ENCODE results near the gene CCDC39.
A peak's percentile ranks its signal among the peaks of the same experiment; 100 is the strongest.
"Not testable (repeated sequence)": the region's sequence is repeated elsewhere in the genome, so short reads cannot be mapped to it uniquely, and the experiment has no call there.

CCDC39 gene

DNA sequence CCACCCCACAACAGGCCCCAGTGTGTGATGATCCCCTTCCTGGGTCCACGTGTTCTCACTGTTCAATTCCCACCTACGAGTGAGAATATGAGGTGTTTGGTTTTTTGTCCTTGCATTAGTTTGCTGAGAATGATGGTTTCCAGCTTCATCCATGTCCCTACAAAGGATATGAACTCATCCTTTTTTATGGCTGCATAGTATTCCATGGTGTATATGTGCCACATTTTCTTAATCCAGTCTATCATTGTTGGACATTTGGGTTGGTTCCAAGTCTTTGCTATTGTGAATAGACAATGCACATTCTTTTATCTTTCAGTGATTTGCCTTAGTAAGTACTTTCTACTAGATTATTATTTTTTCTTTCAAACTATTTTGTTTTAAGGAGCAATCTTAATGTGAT, 60.7 kb downstream of the CCDC39 start:
- not testable (repeated sequence) for DNase-seq

DNA sequence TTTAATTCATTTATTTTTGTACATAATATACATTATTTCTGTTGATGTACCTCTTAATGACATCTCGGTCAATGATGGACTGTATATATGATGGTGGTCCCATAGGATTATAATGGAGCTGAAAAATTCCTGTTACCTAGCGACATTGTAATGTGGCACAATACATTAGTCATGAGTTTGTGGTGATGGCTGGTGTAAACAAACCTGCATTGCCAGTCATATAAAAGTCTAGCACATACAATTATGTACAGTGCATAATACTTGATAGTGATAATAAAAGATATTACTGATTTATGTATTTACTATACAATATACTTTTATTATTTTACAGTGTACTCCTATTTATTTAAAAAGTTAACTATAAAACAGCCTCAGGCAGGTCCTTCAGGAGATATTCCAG, 62.2 kb downstream of the CCDC39 start:
- no peak for DNase-seq

DNA sequence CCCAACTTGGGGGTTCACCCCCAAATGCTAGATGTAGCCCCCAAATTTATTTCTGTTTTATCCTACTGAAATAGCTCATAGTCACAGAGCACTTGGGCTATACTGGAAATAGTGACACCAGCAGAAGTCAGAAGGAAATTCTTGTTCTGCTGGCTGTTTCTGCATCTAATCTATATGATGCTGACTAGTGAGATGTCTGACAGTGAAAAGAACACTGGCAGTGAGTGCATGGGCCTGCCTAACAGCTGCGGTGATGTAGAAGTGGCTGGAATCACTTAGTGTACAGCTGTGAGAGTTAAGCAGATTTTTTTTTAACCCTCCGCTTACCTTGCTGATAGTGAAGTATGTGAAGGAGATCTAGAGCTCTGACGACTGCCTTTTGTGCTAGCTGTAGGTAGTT, 63.3 kb downstream of the CCDC39 start:
- DNase-seq = no peak

DNA sequence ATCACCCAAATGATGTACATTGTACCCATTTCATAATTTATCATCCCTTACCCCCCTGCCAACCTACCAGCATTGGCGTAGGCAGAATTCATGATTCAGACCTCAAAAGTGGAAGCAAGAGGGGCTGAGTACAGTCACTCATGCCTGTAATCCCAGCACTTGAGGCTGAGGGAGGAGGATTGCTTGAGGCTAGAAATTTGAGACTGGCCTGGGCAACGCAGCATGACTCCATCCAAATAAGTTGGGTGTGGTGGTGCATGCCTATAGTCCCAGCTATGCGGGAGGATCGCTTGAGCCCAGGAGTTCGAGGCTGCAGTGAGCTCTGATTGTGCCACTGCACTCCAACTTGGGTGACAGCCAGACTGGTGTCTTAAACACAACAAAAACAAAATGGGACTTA, 66.9 kb downstream of the CCDC39 start:
- no peak for DNase-seq

DNA sequence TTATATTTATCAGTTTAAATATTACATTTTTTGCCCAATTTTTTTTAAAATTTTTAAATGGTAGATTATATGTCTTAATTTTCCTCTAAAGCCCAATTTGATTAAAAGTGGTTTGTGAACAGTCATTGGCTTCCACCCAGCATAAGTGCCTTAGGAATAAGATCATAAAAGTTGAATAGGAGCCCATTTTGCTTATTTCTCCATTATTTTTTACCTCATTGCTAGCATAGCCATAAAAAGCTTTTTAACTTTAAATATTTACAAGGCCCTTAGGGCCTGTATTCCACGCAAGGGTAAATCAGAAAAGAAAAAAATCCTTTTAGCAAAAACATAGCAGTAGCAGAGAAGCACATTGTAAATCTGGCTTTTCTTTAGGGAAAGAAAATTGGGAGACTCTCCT, 68.3 kb downstream of the CCDC39 start:
- DNase-seq = no peak

DNA sequence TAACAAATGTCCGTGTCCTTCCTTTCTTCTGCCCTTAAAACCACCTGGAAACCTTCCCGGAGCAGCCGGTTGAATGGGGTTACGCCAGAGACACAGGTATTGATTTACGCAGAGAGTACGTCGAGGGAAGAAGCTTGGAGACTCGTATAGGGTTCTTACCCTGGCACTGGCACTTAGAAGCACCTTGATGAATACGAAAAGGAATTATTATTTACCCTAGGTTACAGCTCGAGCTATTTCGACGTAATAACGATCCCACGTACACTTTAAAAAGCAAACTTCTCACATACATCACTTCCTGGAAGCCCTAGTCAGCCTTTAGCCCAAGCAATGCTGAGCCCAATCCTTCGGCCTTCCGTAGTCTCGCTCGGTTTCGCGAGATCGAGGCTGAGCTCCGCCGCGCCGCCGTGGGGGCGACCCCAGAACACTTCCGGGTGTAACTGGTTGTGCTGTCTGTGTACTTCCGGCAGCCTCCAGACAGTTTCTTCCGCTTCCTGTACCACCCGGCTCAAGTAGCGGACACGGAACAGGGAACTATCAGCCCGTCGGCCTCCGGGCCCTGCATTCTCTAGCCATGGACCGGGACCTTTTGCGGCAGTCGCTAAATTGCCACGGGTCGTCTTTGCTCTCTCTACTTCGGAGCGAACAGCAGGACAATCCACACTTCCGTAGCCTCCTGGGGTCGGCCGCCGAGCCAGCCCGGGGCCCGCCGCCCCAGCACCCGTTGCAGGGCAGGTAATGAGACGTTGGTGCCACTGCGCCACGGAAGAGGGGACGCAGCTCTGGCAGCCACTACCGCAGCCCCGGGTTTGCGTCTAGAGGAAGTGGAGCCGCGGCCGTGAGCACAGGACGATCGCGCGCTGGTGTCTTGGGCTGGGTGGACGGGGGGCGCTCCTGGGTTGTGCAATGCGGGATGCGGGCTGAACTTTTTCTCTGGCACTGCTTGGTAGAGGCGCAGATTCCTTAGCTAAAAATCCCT, 77.3 kb downstream of the CCDC39 start, which contains the start of gene TTC14:
Gene TTC14 (plus strand): TSS at position 476 of the 979 bp plus-strand sequence. CDS start 99 bp downstream, at position 575.
- peak; percentile 96 for DNase-seq

DNA sequence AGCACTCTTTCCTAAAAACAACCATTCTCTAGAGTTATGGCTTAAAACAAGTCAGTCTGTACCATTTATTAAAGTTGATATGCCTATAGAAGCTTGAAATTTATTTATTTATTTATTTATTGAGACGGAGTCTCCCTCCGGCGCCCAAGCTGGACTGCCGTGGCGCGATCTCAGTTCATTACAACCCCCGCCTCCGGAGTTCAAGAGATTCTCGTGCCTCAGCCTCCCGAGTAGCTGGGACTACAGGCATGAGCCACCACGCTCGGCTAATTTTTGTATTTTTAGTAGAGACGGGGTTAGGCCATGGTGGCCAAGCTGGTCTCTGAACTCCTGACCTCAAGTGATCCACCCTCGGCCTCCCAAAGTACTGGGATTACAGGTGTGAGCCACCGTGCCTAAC, 78.8 kb downstream of the CCDC39 start:
- no peak for DNase-seq

DNA sequence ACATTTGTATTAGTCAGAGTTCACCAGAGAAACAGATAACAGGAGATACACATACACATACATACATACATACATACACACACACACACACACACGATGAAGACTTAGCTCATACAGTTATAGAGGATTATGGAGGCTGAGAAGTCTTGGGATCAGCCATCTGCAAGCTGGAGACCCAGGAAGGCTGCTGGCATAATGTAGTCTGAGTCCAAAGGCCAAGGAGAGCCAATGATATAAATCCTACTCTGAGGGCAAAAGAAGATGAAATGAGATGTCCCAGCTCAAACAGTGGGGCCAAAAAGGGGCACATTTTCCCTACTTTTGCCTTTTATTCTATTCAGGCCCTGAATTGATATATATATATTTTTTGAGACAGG, 83.7 kb downstream of the CCDC39 start:
- DNase-seq = no peak

DNA sequence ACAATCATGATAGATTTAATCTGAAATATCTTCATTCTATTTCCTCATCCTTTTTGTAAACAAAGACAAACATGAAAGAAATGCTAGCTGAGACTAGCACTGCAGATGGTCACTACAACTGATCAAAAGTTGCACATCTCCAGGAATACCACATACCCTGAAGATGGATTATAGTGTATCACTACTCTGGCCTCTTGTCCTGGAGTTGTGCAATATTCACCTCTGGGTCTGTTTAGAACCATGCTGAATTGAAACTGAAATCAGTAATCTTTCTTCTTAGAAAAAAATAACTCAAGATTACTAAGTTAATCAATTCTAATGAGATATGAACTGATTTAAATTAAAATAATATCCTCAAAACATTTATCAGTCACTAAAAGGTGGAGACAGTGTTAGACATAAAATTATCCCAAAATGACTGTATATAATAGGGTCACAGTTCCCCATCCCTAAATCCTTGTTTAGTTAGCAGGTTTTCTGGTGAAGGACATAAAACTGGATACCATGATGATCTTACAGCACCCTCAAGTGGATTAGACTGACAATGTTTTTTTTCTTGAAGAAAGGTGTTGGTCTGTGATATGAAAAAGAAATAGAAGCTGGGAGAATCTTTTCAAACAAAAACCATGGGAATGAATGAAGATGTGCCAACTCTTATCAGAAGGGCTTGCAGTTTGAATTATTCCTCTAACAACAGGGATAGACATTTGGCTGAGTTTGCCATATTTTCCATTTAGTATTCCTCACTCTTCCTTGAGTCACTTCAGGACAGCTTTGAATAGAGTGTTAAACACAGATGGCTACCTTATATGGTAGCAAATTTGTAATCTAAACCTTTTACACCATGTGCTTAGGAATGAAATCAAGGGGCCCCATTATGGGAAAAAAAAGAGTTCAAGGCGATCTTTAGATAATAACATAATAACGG, 84.4 kb downstream of the CCDC39 start:
- peak; percentile 52 for DNase-seq

DNA sequence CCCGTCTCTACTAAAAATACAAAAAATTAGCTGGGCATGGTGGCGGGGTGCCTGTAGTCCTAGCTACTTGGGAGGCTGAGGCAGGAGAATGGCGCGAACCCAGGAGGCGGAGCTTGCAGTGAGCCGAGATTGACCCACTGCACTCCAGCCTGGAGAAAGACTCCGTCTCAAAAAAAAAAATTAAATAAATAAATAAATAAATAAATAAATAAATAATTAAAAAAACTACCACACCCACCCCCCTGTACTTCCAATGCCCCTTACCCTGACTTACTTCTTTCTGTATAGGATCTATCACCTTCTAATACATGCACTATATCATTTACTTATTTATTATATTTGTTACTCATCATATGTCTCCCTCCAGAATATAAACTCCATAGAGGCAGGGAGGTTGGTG, 85.7 kb downstream of the CCDC39 start:
- not testable (repeated sequence) for DNase-seq

DNA sequence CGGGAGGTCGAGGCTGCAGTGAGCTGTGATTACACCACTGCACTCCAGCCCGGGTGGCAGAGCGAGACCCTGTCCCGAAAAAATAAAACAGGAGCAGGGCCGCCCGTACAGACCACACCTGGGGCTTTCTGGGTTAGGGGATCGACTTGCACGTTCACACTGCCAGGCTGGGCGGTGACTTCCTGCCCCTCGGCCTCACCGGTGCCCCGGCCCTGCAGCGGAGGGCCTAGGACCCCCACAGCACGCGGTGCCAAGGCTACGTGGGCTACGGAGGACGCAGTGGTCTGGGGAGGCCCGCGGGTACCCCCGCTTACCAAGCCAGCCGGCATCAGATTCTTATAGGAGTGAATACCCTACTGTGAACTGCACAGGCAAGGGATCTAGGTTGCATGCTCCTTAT, 88.9 kb downstream of the CCDC39 start:
- no peak for DNase-seq

DNA sequence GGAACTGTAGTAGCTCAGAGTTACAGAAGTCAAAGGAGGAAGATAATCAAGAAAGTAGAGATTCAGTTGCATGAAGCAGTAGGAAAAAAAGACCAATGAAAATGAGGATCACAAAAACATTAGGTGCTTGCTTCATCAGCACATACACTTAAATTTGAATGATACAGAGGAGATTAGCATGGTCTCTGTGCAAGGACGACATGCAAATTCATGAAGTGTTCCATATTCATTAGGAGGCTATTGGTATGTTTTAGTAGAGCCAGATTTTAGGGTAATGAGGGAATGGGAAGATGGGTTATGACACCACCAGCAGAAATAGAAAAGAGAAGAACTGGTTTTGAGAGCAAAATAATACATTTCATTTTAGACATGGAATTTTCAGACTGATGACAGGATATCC, 98.4 kb downstream of the CCDC39 start:
- no peak for DNase-seq

DNA sequence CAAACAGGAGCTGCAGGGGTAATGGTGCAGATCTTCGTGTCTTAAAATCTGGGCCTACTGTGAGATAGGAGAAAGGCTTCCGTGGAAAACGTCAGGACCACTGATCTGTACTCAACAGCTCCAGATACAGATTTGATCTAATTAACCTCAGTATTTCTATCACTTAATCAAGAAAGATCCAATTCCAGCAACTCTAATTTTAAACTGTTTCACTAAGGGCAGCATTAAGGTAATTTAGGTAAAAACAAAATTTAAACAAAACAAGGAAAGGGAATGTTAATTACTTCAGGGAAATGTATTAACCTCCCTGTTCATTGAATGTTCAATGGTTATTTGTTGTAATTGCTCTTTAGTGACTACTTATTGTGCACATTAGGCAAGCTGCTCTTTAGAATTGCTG, 103.7 kb downstream of the CCDC39 start:
- DNase-seq = no peak

DNA sequence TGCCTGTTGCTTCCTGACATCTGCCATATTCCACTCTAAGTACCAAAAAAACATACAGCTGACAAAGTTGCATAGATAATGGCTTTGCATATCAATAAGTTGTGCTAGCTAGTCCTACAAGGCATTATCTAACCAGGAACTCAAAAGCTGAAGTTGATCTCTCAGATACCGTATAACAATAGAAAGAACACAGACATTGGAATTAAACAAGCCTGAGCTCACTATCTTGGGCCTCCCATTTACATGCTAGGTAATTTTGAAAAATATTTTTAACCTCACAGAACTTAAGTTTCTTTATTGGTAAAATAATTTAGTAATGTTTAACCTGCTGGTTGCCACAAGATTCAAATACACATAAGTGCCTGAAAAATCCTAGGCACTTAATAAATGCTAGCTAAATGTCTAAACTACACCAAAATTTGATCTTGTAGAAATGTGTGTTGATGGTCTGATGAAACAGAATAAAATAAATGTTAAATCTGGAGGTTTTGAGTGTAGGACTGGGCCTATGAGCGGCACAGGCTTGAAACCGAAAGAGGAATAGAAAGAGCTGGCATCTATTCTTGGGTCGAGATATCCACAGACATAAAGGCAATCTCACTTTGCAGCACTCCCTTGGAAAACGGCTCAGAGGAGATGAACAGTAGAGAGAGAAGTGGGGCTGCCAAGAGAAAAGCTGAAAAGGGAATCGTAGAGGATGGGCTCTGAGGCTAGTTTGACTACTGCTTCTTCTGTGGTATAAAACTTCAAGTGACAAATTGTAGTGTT, 107.3 kb downstream of the CCDC39 start:
- DNase-seq = no peak

DNA sequence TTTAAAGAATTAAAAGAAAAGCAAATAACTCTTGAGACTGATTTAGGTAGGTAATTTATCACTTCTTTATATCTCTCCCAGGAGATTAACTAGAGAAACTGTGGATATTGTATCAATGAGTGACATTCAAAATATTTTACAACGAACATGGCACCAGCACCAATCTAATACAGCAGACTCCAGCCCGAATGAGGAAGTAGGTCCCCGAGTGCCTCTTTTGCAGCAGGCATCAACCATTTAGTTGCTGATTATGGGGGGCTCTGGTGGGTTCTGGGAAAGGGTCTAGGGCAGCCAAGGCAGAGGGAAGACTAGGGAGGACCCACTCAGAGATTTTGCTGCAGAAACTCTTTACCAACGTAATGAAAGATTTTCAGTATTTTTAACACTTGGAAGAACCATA, 109.1 kb downstream of the CCDC39 start:
- no peak for DNase-seq

DNA sequence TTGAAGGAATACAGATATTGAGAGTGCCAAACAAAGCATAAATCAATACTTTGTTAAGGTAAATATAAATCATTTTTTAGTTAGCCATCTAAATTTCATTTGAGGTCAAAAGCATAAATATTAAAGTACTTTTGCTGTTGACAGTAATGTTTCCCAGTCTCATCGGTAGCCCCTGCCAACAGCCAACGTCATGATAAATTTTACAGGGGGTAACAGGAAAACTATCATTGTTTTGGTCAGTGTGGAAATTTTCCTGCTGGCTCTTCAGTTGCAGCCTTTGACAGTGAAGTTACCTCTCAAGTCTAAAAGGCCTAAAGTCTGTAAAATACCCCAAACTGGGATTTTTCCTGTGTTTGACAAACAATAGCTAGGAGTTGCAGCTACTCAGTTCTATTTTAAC, 114.6 kb downstream of the CCDC39 start:
- DNase-seq = no peak

Measured in NCI-H1092 treated with DMSO at 0.1 percent for 48 hours (cell line).